GM12873 (cell line): ENCODE measurements around the gene EXOC2.

Experiments
- CTCF ChIP-seq: IDR thresholded peaks from 2 replicates; pipeline ENCODE4 v1.5.1; 2012; ENCODE audit warnings: low read depth, mild to moderate bottlenecking, moderate library complexity, low read length, control low read depth; ENCODE audit not compliant: insufficient read depth; ENCODE audit errors: missing control alignments

EXOC2 gene

GRCh38 chr6:620166-620565 lies 72.8 kb downstream of the EXOC2 start:
- TF ChIP-seq CTCF, result no peak

GRCh38 chr6:617456-618100 lies 75.4 kb downstream of the EXOC2 start:
- TF ChIP-seq CTCF, result no peak

GRCh38 chr6:613981-614380 lies 79.0 kb downstream of the EXOC2 start:
- no peak for TF ChIP-seq CTCF

GRCh38 chr6:611928-612327 lies 81.0 kb downstream of the EXOC2 start:
- no peak for TF ChIP-seq CTCF

- TF ChIP-seq CTCF, result no peak
Observed at GRCh38 chr6:610882-611281, 82.1 kb downstream of the EXOC2 start.

- no peak for TF ChIP-seq CTCF
Observed at GRCh38 chr6:609905-610304, 83.0 kb downstream of the EXOC2 start.

GRCh38 chr6:606829-607379 lies 86.0 kb downstream of the EXOC2 start:
- TF ChIP-seq CTCF, result no peak
